T-helper 2 cell treated with Interferon-gamma antibody and Interleukin-4, amounts not matched to agents 100 ng/mL and 5 ng/mL, for 36 hours (primary cell): ENCODE results near the gene SGCD. TPM values are rescaled to one million over a fixed set of nuclear protein-coding genes. Genes with fewer than 3 reads are reported as not detected.

Experiments
- intact Hi-C: fragments of 100-400 bp; cut with micrococcal nuclease; formaldehyde crosslinking; loops from one replicate; pipeline ENCODE4 v1.15.1; 2023
- total RNA-seq: library from RNA; stranded (reverse); gene quantifications from 2 replicates; pipeline ENCODE4 v1.2.3, GENCODE V29; 2022

SGCD gene
- total RNA-seq, 1 donor from 2014 or later: not detected

DNA sequence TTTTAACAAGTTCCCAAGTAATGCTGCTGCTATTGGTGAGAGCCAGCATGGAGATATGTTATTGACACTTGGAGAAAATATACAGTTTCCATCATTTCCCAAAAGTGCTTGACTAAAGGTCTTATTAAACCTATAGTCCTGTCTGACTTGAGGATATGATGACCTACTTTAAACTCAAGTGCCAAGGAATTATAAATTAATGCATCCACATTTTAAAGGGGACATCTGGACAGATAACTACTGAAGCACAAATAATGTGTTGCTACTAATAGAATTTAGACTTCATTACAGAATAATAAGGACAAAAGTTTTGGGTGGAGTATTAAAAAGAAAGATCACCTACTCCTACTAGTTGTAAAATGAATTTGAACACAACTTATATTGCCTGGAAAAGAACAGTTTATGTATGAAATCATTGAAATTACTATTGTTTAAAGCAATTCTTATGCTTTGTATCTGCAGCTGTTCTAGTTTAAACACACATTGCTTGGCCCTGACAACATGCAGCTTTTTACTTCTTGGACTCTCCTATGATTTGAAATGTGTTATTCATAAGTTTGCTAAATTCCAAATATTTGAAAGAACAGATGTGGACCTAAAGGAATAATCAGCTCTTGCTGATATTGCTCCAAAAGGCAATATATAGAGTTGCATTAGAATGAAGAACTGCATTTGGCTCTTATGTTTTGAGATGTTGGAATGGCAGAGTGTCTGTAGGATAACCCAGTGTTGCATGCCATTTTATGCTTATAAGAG is 73.4 kb downstream of the SGCD start:
- intact Hi-C loops: no loop called here

DNA sequence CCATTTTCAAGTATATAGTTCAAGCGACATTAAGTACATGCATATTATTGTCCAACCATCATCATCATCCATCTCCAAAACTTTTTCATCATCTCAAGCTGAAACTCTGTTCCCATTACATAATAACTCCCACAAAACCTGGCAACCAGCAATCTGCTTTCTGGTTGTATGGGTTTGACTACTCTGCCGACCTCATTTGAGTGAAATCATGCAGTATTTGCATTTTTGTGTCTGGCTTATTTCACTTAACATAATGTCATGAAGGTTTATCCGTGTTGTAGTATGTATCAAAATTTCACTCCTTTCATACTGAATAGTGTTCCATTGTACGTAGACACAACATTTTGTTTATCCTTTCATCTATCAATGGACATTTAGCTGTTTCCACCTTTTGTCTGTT is 74.8 kb downstream of the SGCD start:
- intact Hi-C loops: no loop called here

DNA sequence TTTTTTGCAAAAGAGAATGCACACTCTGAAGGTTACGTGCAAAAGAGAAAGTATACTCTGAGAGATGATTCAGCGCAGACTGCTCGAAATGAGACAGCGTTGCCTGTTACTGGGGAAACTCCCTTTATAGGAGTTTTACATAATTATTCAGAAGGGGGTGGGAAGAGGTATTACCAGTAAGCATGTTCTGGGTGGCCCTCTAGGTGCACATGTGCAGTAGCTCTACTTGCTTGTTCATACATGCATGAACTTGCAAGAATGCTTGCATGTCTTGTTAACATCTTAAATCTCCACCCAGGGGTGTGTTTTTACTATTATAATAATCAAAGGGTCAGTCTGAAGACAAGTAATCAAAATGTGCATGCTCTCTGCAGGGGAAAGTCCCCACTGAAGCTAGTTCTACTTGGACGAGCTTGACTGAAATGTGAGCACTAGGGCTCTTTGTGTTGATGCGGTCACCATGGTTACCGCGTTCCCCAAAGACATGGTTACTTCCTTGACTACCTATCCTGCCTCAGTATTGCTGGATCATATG is 75.5 kb downstream of the SGCD start:
- intact Hi-C loops: no loop called here

DNA sequence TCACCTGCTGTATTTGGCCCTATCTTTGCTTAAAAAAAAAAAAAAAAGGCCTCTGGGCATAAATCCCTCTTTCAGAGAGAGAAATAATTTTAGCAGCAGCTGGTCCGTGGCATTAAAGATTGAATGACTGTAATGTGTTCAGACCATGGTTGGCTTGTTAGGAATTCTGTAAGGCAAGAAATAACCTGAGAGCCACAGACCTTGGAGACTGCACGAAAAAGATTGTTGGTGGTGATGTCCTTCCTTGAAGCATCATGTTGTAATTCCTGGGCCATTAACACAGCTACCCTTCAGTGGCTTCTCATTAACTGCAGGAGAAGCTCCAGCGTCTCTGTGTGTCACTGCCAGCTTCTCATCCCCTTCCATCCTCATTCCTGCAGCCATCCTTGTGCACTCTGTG is 79.0 kb downstream of the SGCD start:
- intact Hi-C loops: no loop called here

DNA sequence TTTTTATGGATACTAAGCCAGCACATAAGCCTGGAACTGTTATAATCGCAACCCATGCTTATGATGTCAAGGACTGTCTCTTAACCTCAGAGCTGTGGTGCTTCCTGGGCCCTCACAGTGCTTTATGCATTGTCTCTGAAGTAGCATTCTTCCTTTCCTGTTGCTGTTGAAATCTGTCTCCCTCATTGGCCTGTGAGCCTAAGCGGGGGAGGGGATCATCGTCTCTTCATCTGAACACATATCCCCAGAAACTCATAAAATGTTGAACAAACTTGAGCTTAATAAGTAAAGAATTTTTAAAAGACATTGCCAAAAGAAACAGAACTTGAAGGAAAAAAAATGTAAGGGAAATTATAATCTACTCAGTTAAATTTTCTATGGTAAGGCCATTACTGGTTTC is 80.3 kb downstream of the SGCD start:
- intact Hi-C loops: no loop called here

DNA sequence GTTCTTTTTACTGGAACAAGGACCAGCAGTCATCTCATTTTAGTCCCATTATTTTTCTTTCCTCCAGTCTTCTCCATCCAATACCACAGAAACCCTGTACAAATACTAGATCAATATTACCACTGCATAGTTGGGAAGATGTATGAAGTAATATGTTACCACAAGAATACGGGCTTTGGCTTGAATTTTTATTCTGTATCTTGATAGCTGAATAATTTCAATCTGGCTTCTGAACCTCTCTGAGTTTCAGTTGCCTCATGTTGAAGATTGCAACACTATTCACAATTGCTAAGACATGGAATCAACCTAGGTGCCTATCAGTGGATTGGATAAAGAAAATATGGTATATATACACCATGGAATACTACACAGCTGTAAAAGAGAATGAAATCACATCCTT is 82.9 kb downstream of the SGCD start:
- intact Hi-C loops: no loop called here

DNA sequence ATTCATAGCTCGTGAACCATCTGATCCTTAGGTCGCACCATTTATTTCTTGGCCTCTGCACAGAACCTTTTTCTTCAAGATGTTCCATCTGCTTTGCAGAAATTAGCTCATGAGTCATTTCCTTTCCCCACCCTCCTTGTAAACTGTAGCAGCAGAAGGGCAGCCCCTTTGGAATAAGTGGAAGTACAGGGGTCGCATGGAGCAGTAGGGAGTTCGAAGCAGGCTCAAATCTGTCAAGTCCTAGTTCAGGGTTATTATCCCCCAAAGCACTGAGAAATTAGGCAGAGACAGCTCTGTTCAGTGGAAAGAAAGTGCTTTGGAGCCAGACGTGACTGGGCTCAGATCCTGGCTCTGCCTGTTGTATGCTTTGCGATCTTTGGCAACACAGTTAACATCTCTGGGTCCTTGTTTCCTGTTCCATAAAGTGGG is 84.2 kb downstream of the SGCD start:
- intact Hi-C loops: no loop called here

DNA sequence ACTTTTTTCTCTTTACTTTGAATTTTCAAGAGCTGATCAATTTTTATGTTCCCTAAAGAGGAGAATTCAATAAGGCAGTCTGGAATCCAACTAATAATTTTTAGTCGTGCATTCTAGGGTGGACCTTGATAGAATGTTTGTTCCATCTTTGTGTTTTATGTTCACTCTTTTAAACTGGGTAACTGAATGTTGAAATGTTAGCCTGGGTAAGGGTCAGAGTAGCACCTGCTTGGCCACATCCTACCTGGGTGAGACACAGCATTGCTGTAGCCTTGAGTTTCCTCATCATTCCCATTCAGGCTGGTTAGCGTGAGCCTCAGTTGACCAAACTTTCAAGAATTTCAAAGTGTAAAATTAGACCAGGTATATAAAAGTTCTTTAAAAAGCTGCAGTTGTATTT is 85.0 kb downstream of the SGCD start:
- intact Hi-C loops: no loop called here

DNA sequence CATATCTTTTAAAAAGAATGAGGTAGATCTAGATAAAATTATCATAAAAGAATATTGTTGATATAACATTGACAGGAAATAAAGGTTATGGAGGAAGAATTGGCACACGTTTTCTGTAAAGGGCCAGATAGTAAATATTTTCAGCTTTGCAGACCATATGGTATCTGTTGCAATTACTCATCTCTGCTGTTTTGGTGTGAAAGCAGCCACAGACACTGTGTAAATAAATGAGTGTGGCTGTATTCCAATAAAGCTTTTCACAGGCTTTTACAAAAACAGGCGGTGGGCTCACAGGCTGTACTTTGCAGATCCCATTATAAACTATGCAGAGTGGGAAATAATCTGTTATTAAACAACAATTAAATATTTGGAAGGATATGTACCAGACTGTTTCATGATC is 87.4 kb downstream of the SGCD start:
- intact Hi-C loops: no loop called here

DNA sequence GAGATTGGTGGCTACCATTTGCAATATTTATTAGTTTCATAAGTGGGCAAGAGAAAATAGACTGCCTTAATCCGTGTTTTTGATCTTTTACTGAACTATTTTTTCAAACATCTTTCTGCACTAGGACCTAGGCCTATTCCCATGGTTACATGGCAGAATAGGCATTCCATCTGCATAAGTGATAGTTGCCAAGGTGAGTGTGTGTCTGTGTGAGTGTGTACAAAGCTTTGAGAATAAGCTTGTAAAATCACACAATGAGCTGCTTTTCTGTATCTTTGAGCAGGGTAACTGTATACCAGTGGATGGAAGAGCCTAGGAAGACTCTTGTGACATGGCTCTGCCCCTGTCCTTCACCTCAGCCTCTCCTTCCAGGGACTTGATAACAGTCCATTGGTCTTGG is 92.7 kb downstream of the SGCD start:
- intact Hi-C loops: no loop called here

DNA sequence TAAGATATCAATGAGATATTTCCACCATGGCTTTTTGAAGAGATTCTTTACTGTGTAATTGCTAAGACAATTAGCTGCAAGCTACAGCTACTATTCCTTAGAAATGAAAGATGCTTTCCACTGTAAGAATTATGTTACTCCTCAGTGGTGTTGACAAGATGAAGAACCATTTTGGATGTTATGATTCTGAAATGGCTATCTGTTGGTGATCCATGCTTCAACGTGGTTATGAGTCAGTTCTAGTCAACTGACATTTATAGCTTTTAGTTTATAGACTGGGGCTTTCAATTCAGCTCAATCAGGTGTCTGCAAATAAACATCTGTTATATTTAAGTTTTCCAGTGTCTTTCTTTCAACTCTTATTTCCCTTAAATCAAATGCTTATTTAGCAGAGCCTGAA is 93.7 kb downstream of the SGCD start:
- intact Hi-C loops: no loop called here

DNA sequence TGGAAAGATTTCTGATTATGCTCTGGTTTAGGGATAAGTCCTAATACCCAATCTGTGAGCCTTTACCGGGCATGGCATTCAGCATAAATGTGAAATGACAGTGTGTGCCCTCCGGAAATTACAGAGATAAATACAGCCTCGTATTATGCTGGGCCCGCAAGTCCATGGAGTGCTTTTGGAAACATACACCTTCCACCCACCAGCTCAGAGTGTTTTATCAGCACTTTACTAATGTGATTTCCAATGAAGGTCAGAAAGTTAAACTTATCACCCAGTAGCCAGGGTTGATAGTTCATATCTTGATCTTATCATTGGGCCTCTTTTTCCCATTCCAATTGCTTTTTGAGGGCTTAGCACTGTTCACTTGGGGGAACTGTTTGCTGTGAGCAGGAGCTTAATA is 94.8 kb downstream of the SGCD start:
- intact Hi-C loops: no loop called here

DNA sequence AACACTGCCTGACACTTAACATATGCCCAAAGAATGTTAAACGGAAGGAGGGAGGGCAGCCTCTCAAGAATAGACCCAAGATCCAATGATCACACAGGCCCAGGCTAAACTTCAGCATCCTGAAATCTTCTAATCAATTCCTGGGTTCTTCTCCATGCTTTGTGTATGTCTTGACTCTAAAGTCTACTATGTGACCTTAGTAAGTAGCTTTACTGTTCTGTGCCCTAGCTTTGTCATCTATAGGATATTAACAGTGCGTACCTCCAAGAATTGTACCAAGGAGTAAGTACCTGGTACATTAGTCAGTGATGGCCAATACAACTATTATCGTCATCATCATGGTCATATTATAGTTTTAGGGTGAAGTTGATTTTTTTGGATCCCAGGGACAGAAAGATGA is 96.6 kb downstream of the SGCD start:
- intact Hi-C loops: no loop called here

DNA sequence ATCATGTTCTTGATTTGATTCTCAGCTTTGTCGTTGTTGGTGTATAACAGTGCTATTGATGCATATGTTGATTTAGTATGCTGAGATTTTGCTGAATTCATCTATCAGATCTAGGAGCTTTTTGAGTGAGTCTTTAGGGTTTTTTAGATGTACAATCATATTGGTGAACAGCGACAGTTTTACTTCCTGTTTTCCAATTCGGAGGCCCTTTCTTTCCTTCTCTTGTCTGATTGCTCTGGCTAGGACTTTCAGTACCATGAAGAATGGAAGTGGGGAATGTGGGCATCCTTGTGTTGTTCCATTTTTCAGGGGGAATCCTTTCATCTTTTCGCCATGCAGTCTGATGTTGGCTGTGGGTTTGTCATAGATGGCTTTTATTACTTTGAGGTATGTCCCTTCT is 100.4 kb downstream of the SGCD start:
- intact Hi-C loops: no loop called here

DNA sequence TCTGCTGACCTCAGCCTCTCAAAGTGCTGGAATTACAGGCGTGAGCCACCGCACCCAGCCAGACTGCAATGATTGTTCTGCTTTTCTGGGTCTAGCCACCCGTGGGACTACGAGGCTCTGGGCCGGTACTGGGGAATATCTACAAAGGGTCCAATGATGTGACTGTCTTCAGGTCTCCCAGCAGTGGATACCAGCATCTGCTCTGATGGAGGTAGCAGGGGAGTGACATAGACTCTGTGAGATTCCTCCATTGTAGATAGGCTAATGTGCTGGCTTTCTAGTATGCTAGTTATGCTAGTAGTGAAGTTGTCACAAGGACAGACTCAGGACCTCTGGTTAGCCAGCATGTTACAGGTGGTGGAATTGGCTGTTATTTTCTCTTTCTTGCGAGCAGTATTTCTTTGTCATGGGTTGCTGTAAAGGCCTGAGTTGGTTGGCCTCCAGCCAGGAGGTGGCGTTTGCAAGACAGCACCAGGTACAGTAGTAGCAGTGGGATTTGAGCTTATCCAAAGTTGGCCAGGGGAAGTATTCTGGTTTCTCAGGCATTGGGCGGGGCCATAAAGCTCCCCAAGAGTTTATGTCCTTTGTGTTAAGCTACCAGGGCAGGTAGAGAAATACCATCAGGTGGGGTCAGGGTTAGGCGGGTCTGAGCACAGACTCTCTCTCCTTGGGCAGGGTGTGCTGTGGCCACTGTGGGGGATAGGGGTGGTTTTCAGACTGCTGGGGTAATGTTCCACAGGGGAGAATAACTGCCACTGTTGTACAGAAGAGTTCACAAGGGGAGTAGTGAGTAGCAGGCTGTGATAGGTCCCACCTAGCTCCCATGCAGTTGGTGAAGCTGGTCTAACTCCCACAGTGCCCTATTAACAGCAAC is 105.2 kb downstream of the SGCD start:
- intact Hi-C loops: no loop called here

DNA sequence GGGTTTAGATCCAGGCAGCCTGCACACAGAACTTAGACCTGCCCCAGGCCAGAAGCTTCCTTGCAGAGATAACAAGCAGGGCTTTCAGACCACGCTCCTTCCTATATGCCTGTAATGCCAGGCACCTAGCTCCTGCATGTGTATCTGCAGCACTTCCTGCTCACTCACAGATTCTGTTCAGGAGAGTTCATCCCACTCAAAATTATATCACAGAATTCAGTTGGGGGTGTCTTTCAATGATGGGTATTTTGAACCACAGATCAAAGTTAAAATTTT is 105.8 kb downstream of the SGCD start:
- intact Hi-C loops: no loop called here

DNA sequence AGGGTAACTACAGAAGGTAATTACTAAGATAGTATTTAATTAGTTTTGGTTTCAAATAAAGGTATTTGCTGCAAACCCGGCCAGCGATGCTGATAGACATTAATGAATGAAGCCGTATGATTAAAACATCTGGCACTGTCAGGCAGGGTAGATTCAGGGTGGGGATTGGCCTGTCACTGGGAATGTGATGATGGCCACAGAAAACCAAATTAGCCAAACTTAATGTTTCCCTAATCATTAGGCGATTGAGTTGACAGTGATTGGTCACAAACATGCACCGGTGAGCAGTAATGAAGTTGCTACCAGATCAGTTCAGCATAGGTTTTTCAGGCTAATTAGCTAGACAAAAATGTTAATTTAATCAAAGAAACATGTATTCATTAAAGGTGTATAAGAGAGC is 107.5 kb downstream of the SGCD start:
- intact Hi-C loops: no loop called here

DNA sequence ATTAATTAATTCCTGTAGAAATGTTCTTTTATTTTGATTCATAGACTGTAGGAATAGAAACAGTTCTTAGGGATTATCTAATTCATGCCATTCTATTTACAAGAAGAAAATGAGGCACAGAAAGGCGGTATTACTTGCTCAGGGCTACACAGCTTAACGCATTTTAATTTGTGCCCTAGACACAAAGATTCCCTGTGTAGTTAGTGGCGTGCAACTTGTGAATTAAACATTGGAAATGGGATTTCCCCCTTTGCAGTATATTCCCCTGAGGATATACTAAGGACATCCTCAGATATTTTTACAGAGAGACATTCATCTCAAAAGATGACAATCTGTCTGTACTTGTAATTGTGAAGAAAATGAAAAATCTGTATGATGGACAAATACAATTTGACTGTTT is 108.1 kb downstream of the SGCD start:
- intact Hi-C loops: no loop called here

DNA sequence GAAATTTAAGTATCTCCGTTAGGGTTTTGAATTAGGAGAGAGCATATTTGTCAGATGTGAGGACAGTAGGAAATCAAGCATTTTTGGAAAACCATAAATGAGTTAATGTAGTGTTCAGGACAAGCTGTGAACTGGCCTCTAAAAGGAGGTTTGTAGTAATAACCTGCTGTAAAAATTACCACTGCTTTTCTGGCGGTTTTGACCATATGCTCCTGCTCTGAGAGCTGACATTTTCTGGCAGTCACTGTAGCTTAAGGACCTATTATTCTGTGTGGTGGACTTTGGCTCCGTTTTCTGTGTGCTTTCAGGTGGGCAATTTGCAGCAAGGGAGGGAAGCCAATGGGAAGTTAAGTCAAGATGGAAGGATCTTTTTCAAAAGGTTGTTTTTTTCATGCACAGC is 111.1 kb downstream of the SGCD start:
- intact Hi-C loops: no loop called here

DNA sequence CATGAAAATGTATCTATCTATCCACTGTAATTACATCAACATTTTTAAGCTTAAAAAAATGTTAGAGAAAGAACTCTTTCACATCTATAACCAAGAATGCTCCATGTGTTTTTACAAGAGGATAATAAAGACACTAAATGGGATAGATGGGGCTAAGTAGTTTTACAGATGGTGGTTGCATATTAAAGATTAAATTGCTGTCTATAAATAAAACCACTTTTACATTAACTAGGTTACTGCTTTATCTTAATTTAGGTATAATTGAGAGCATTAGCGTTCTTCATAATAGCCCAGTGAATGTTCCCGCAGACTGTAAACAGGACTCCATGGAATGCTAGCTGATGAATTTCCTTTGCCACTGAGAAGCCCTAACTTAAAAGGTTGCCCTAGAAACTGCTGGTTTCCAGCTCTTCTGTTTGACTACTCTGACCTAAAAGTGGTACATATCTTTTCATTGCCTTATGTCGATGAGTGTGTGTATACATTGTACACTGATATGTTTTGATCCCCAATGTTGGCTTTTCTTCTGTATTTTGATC is 117.9 kb downstream of the SGCD start:
- intact Hi-C loops: no loop called here

DNA sequence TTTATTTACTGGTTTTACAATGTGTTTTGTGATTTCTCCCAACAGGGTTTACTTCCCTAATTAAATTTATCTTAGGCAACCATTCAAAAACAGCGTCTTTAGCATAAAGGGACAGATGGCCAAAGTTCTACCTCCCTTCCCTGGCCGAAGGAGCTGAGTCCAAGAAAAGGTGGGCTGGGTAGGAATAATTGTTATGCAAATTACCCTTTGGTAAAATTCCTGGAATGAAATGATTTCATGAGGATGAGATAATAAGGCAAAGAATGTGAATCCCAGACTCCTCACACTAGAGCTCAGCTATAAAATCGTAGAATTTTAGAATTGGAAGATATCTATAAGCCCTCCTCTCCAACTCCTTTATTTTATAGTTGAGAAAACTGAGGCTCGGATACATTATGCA is 119.6 kb downstream of the SGCD start:
- intact Hi-C loops: no loop called here

DNA sequence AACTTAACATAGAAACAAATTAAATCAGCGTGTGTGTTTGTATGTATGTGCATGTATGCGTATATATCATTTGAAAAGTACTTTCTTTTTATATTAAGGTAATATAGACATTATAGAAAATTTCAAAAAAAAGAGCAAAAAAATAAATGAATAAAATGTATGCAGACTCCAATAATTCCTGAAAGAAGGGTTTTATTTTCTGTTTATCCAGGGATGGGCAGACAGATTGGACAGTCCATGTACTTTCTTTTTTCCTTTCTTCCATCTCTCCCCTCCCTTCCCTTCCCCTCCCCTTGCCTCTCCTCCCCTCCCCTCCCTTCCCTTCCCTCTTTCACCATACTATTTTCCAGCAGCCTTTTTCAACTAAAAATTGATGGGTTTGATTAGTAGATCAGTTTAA is 123.8 kb downstream of the SGCD start:
- intact Hi-C loops: no loop called here

DNA sequence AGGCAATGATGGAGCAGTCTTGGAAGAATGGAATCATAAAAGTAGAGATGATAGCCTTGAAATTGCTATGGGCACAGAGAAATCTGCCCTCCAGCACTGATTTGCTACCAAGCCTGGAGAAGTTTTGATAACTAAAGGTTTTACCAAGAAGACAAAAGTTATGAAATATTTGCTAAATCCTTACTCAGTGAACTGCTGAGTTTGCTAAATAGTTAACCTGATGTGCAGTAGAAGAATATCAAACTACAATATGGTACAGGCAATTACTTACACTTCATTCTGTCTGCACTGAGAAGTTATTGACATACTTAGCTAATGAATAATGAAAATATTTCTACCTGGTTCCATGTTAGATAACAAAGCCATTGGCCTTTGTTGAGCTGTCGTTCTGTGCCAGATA is 124.5 kb downstream of the SGCD start:
- intact Hi-C loops: no loop called here
